Measurements from ENCODE around the gene PIGQ.

The PIGQ gene

GRCh38 chr16:536746-537145, 33.0 kb upstream of the PIGQ start:
- Histone ChIP-seq H4K20me1 (ENCODE audit: low read depth, low read length) (no peaks in the 10 kb centered on the region), H3K27me3 (ENCODE audit: low read length) (no peaks in the 10 kb centered on the region), H3K36me3 (ENCODE audit: low read length) (no peaks in the 10 kb centered on the region), H3F3A (ENCODE audit: insufficient read depth) (no peaks in the 10 kb centered on the region), H3K9ac (ENCODE audit: low read length) (no peak overlapping the region), H3K27ac (ENCODE audit: low read depth, low read length) (no peak overlapping the region), H3K79me2 (ENCODE audit: insufficient read depth, low read length) (peaks cover 47% of the 10 kb centered on the region), H3K4me3 (ENCODE audit: insufficient read depth, low read length, poor library complexity, severe bottlenecking) (no peak overlapping the region), H3K4me2 (ENCODE audit: low read depth, low read length, poor library complexity, severe bottlenecking) (no peak overlapping the region), H2AFZ (ENCODE audit: low read depth, low read length, severe bottlenecking) (no peak overlapping the region), H3K9me3 (ENCODE audit: insufficient read depth, low read length) (no peaks in the 10 kb centered on the region), H3K9me2 (replicated peaks; ENCODE audit: insufficient read depth, low read length) (no peaks in the 10 kb centered on the region)
- TF ChIP-seq EZH2phosphoT487 (conservative IDR thresholded peaks at IDR 0.05; ENCODE audit: low read length) (no peak), CTCF (IDR thresholded peaks at IDR 0.05; ENCODE audit: insufficient read depth, low read length, poor library complexity, severe bottlenecking) (no peak)

- Histone ChIP-seq H3K4me3 (ENCODE audit: insufficient read depth, low read length, poor library complexity, severe bottlenecking) (no peak overlapping the region), H2AFZ (ENCODE audit: low read depth, low read length, severe bottlenecking) (no peak overlapping the region), H3K36me3 (ENCODE audit: low read length) (no peaks in the 10 kb centered on the region), H4K20me1 (ENCODE audit: low read depth, low read length) (no peaks in the 10 kb centered on the region), H3F3A (ENCODE audit: insufficient read depth) (no peaks in the 10 kb centered on the region), H3K79me2 (ENCODE audit: insufficient read depth, low read length) (peaks cover 47% of the 10 kb centered on the region), H3K9me3 (ENCODE audit: insufficient read depth, low read length) (no peaks in the 10 kb centered on the region), H3K27me3 (ENCODE audit: low read length) (no peaks in the 10 kb centered on the region), H3K4me2 (ENCODE audit: low read depth, low read length, poor library complexity, severe bottlenecking) (no peak overlapping the region), H3K9ac (ENCODE audit: low read length) (no peak overlapping the region), H3K9me2 (replicated peaks; ENCODE audit: insufficient read depth, low read length) (no peaks in the 10 kb centered on the region), H3K27ac (ENCODE audit: low read depth, low read length) (no peak overlapping the region)
- TF ChIP-seq EZH2phosphoT487 (conservative IDR thresholded peaks at IDR 0.05; ENCODE audit: low read length): no peak
- no peak for TF ChIP-seq CTCF (IDR thresholded peaks at IDR 0.05; ENCODE audit: insufficient read depth, low read length, poor library complexity, severe bottlenecking)
These were observed 32.1 kb upstream of the PIGQ start for GRCh38 chr16:537415-538335.

- H3F3A ChIP-seq (ENCODE audit: insufficient read depth): no peaks in the 10 kb centered on the region
- TF ChIP-seq EZH2phosphoT487 (conservative IDR thresholded peaks at IDR 0.05; ENCODE audit: low read length) (no peak), CTCF (IDR thresholded peaks at IDR 0.05; ENCODE audit: insufficient read depth, low read length, poor library complexity, severe bottlenecking) (no peak)
- no peak overlapping the region for H3K4me2 ChIP-seq (ENCODE audit: low read depth, low read length, poor library complexity, severe bottlenecking)
- no peak overlapping the region for H3K4me3 ChIP-seq (ENCODE audit: insufficient read depth, low read length, poor library complexity, severe bottlenecking)
- H3K9me2 ChIP-seq (replicated peaks; ENCODE audit: insufficient read depth, low read length): no peaks in the 10 kb centered on the region
- no peak overlapping the region for H2AFZ ChIP-seq (ENCODE audit: low read depth, low read length, severe bottlenecking)
- no peaks in the 10 kb centered on the region for H3K9me3 ChIP-seq (ENCODE audit: insufficient read depth, low read length)
- peaks cover 35% of the 10 kb centered on the region for H3K79me2 ChIP-seq (ENCODE audit: insufficient read depth, low read length)
- no peak overlapping the region for H3K27ac ChIP-seq (ENCODE audit: low read depth, low read length)
- H3K27me3 ChIP-seq (ENCODE audit: low read length): no peaks in the 10 kb centered on the region
- H3K9ac ChIP-seq (ENCODE audit: low read length): no peak overlapping the region
- no peaks in the 10 kb centered on the region for H3K36me3 ChIP-seq (ENCODE audit: low read length)
- H4K20me1 ChIP-seq (ENCODE audit: low read depth, low read length): no peaks in the 10 kb centered on the region
These were observed 29.8 kb upstream of the PIGQ start for GRCh38 chr16:539901-540530.
